Dendritic cell treated with granulocyte-macrophage colony-stimulating factor and Interleukin-4, amounts not matched to agents 40 ng/mL and 50 ng/mL, for 4 days (primary cell): ENCODE measurements around the gene NOP56.

ENCODE experiments used
- H3K27ac Mint-ChIP-seq: one replicate; pipeline ENCODE4 v1.8.0; 2022; ENCODE audit warnings: mild to moderate bottlenecking, mixed read lengths
- H3K27me3 Mint-ChIP-seq: one replicate; pipeline ENCODE4 v1.8.0; 2022; ENCODE audit warnings: mild to moderate bottlenecking, mixed read lengths
- H3K36me3 Mint-ChIP-seq: one replicate; pipeline ENCODE4 v1.8.0; 2022; ENCODE audit warnings: low read depth, mixed read lengths
- H3K4me1 Mint-ChIP-seq: one replicate; pipeline ENCODE4 v1.8.0; 2022; ENCODE audit warnings: low read depth, mixed read lengths
- H3K4me3 Mint-ChIP-seq: one replicate; pipeline ENCODE4 v1.8.0; 2022; ENCODE audit warnings: mild to moderate bottlenecking, moderate library complexity, mixed read lengths
- H3K9me3 Mint-ChIP-seq: one replicate; pipeline ENCODE4 v1.8.0; 2022; ENCODE audit warnings: mixed read lengths
- intact Hi-C: fragments of 100-400 bp; cut with micrococcal nuclease; formaldehyde crosslinking; loops from one replicate; pipeline ENCODE4 v1.15.0; 2022

The NOP56 gene

DNA sequence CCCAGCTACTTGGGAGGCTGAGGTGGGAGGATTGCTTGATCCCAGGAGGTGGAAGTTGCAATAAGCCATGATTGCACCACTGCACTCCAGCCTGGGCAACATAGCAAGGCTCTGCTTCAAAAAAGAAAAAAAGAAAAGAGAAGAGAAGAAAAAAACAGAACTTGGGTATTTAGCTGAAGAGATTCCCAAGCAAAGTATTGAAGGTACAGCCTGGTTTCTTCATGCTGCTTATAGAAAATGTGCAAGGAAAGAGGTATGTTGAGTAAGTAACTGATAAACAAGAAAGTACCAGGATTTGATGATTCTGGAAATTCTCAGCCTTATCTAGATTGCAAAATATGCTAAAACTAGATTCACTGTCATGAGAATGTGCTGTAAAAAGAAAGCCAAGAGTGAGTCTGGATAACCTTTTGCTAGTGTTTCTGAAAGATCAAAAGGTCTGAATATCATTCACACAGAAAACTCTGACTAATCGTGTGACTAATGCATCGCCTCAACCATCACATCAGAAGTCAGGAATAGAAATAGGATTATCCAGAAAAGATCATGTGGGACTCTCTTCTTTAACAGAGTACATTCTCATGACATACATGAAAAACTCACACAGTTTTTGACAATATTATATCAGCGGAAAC, 32.4 kb upstream of the NOP56 start:
- no peaks in the 10 kb centered on the region for H3K4me1 Mint-ChIP-seq
- peaks cover 36% of the 10 kb centered on the region for H3K27me3 Mint-ChIP-seq
- no peak overlapping the region for H3K4me3 Mint-ChIP-seq
- no peaks in the 10 kb centered on the region for H3K9me3 Mint-ChIP-seq
- intact Hi-C loops = no loop called here
- no peaks in the 10 kb centered on the region for H3K36me3 Mint-ChIP-seq
- H3K27ac Mint-ChIP-seq = no peak overlapping the region

DNA sequence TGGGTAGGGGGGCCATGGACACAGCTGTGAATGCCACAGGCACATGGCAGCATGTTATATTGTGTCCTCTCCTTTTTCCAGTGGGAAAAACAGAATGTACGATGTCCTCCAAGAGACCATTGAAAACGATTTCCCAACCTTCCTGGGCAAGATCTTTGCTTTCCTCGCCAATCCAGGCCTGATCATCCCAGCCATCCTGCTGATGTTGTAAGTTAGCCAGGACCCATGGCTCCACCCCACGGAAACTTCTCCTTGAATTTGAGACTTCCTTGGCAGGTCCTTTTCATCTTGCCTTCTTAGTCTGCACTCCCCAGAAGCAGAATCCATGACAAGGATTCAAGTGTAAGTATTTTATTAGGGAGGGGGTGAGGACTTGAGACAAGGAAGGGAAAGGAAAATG, 28.2 kb upstream of the NOP56 start:
- Mint-ChIP-seq H3K27ac (no peak overlapping the region), H3K4me3 (no peak overlapping the region), H3K27me3 (peaks cover 28% of the 10 kb centered on the region), H3K4me1 (no peaks in the 10 kb centered on the region), H3K9me3 (peaks cover 26% of the 10 kb centered on the region), H3K36me3 (no peaks in the 10 kb centered on the region)
- intact Hi-C loops = no loop called here

DNA sequence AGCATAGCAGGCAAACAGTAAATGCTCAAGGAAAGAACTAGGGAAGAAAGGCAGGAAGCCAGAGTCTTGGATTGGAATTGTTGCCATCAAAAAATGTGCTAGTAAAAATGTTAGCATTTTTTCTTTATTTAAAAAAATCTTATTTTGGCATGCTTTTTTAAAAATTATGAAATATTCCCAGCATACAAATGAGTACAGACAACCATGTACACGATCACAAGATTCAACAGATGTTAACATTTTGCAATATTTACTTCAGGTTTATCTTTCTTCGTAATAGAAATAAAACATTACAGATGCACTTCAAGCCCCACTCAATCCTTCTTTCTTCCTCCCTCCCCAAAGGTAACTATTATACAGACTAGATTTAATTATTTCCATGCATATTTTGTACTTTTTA, 27.4 kb upstream of the NOP56 start:
- Mint-ChIP-seq H3K9me3 (peaks cover 26% of the 10 kb centered on the region), H3K36me3 (no peaks in the 10 kb centered on the region), H3K4me3 (no peak overlapping the region), H3K27me3 (peaks cover 23% of the 10 kb centered on the region), H3K27ac (no peak overlapping the region), H3K4me1 (no peaks in the 10 kb centered on the region)
- intact Hi-C loops = no loop called here

DNA sequence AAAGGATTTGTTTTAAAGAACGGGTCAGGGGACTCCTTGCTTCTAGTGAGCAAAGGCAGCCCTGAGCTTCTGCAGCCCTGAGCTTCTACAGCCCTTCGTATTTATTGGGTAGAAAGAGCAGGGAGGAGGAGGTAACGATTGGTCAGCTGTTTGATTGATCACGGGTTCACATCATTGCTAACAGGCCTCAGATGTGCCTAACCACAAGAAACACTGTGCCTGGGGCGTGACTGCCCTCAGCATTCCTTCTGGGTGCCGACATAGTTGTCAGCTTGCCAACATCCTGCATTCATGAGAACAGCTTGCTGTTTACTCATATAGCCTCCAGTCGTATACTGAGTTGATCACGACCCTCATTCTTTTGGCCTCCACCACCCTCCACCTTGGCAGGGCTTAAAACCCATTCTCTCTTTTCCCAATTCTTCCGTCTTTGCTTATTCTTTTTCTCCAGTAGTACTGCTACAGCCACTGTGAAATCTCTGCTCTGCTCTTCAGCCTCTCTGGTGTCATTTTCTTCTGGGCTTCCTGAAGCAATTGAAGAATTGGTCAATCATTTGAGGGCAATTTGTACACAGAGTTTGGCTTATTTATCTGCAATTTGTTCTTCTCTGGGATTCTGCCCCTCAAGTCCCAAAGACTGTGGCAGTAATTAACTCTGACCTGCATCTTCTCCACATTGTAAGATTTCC, 25.4 kb upstream of the NOP56 start:
- no peak overlapping the region for H3K27ac Mint-ChIP-seq
- H3K9me3 Mint-ChIP-seq = peaks cover 34% of the 10 kb centered on the region
- no peaks in the 10 kb centered on the region for H3K4me1 Mint-ChIP-seq
- intact Hi-C loops = no loop called here
- peaks cover 25% of the 10 kb centered on the region for H3K27me3 Mint-ChIP-seq
- no peak overlapping the region for H3K4me3 Mint-ChIP-seq
- H3K36me3 Mint-ChIP-seq = no peaks in the 10 kb centered on the region

DNA sequence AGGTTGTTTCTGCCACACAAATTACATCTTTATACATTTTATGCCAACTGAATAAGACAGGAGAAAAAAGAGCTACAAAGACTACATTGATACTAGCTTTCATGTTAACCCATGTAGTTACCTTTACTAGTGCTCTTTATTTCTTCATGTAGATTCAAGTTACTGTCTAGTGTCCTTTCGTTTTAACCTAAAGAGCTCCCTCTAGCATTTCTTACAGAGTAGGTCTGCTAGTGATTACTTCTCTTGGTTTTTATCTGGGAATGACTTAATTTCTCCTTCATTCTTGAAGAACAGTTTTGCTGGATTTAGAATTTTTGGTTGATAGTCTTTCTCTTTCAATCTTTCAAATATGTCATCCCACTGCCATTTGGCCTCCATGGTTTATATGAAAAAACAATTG, 21.2 kb upstream of the NOP56 start:
- H3K27ac Mint-ChIP-seq = no peak overlapping the region
- intact Hi-C loops = no loop called here
- no peaks in the 10 kb centered on the region for H3K4me1 Mint-ChIP-seq
- no peak overlapping the region for H3K4me3 Mint-ChIP-seq
- peaks cover 35% of the 10 kb centered on the region for H3K27me3 Mint-ChIP-seq
- peaks cover 23% of the 10 kb centered on the region for H3K9me3 Mint-ChIP-seq
- H3K36me3 Mint-ChIP-seq = no peaks in the 10 kb centered on the region

DNA sequence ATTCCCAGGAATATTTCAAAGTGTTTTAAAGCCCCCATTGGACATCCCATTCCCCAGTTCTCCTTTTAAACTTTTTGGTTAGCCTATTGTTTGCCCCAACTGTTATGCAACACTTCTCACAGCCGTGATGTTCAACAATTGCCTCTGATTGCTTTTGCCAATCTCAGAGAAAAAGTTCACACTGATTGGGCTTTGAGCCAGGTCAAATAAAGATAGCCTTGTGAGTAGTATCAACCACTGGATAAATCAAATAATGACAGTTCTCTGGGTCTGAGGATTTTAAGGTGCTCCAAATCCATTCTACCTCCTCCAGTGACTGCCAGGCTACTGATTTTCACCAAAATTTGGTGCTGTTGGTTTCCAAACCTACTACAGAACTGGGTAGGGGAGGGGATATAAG, 19.1 kb upstream of the NOP56 start:
- no peak overlapping the region for H3K4me3 Mint-ChIP-seq

DNA sequence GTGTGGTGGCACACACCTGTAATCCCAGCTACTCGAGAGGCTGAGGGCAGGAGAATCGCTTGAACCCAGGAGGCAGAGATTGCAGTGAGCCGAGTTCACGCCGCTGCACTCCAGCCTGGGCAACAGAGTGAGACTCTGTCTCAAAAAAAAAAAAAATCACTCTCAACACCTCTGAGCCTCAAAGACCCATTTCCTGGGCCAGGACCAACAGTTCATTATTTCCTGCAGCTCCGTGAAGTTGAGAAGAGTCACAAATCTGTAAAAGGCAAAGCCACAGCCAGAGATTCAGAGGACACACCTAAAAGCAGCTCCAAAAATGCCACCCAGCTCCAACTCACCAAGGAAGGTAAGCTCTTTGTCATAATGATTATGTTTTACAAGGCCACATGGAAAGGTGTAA, 15.2 kb upstream of the NOP56 start:
- intact Hi-C loops = no loop called here
- no peak overlapping the region for H3K4me3 Mint-ChIP-seq
- no peak overlapping the region for H3K27ac Mint-ChIP-seq

More for the DNA sequence above, 19.1 kb upstream of the NOP56 start:
- H3K4me1 Mint-ChIP-seq = no peaks in the 10 kb centered on the region
- peaks cover 8% of the 10 kb centered on the region for H3K9me3 Mint-ChIP-seq
- H3K36me3 Mint-ChIP-seq = no peaks in the 10 kb centered on the region
- no peak overlapping the region for H3K27ac Mint-ChIP-seq
- peaks cover 41% of the 10 kb centered on the region for H3K27me3 Mint-ChIP-seq
- intact Hi-C loops = no loop called here

DNA sequence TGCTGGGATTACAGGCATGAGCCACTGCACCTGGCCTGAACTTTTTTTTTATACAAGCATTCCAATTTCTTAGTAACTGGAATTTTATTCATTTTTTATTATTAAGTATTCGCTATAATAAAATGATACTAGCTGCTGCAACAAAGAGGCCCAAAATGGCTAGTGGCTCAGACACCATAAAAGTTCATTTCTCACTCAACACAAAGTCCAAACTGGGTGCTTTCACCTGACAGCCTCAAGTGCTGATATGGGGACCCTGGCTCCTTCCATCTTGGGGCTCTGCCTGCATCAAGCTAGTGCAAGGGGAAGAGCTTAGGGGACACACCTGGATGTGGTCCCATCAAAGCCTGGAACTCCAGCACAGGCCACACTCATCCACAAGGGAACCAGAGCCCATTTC, 12.2 kb upstream of the NOP56 start:
- H3K27ac Mint-ChIP-seq = no peak overlapping the region
- H3K27me3 Mint-ChIP-seq = peaks cover 12% of the 10 kb centered on the region
- no peaks in the 10 kb centered on the region for H3K4me1 Mint-ChIP-seq
- H3K36me3 Mint-ChIP-seq = no peaks in the 10 kb centered on the region
- no peak overlapping the region for H3K4me3 Mint-ChIP-seq
- intact Hi-C loops = no loop called here
- H3K9me3 Mint-ChIP-seq = no peaks in the 10 kb centered on the region

More for the DNA sequence above, 15.2 kb upstream of the NOP56 start:
- Mint-ChIP-seq H3K27me3 (peaks cover 28% of the 10 kb centered on the region), H3K36me3 (no peaks in the 10 kb centered on the region), H3K9me3 (no peaks in the 10 kb centered on the region), H3K4me1 (no peaks in the 10 kb centered on the region)

DNA sequence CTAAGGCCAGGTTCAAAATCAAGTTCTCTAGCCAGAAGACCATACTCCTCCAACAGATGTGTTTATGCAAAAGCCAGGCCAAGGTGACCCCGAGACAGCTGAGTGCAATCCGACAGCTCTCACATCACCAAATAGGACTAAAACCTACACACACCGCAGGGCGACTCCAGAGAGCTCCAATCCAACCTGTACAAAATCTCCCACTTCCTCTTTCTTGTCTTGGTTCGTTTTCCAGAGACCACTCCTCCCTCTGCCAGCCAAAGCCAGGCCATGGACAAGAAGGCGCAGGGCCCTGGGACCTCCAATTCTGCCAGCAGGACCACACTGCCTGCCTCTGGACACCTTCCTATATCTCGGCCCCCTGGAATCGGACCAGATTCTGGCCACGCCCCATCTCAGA, 11.5 kb upstream of the NOP56 start:
- peaks cover 9% of the 10 kb centered on the region for H3K27me3 Mint-ChIP-seq
- H3K4me1 Mint-ChIP-seq = no peaks in the 10 kb centered on the region
- intact Hi-C loops = no loop called here
- H3K9me3 Mint-ChIP-seq = no peaks in the 10 kb centered on the region
- H3K36me3 Mint-ChIP-seq = no peaks in the 10 kb centered on the region
- no peak overlapping the region for H3K27ac Mint-ChIP-seq
- no peak overlapping the region for H3K4me3 Mint-ChIP-seq

DNA sequence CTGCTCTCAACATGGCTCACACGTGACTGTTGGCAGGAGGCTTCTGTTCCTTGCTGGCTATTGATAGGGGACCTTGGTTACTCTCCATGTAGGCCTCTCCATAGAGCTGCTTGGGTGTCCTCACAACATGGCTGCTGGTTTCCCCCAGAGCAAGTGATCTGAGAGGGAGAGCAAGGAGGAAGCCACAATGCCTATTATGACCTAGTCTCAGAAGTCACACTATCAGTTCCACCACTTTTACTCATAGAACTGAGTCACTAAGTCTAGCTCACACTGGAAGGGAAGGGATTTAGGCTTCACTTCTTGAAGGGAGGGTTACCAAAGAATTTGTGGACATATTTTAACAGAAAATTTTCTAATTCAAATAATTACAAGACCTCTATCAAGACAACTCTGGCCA, 8.7 kb upstream of the NOP56 start:
- H3K27ac Mint-ChIP-seq = no peak overlapping the region
- H3K4me1 Mint-ChIP-seq = no peaks in the 10 kb centered on the region
- intact Hi-C loops = no loop called here
- H3K27me3 Mint-ChIP-seq = peaks cover 4% of the 10 kb centered on the region
- no peaks in the 10 kb centered on the region for H3K36me3 Mint-ChIP-seq
- H3K4me3 Mint-ChIP-seq = no peak overlapping the region
- no peaks in the 10 kb centered on the region for H3K9me3 Mint-ChIP-seq

DNA sequence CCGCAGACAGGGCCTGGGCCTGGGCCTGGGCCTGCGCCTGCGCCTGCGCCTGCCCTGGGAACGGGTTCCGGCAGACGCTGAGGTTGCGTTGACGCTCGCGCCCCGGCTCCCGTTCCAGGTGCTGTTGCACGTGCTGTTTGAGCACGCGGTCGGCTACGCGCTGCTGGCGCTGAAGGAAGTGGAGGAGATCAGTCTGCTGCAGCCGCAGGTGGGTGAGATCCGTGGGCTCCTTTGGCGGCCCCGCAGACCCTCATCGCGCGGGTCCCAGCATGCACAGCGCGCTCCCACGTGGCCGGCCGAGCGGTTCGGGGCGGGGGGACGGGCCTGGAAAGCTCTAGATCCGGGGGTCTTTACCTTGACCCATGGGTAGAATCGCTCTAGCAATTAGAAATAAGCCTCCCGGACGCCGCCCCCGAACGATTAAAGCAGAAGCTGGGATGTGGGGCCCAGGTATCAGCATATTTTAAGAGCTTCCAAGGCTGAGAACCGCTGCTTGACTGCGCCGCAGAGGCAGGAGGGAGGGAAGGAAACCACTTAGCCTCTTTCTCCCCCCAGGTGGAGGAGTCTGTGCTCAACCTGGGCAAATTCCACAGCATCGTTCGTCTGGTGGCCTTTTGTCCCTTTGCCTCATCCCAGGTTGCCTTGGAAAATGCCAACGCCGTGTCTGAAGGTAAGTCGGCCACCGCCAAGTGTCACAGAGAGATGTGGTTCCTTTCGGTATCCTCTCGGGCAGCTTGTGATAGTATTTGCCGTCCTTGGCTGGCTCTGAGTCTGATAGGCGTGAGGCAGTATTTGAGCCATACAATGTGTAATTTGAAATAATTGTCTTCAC, 508 bp downstream of the NOP56 start:
- Mint-ChIP-seq H3K4me1 (peaks cover 44% of the 10 kb centered on the region), H3K4me3 (peak overlapping the region; percentile 90), H3K9me3 (no peaks in the 10 kb centered on the region), H3K27ac (peak overlapping the region; percentile 95), H3K27me3 (no peaks in the 10 kb centered on the region), H3K36me3 (peaks cover 62% of the 10 kb centered on the region)
- intact Hi-C loops = no loop called here

DNA sequence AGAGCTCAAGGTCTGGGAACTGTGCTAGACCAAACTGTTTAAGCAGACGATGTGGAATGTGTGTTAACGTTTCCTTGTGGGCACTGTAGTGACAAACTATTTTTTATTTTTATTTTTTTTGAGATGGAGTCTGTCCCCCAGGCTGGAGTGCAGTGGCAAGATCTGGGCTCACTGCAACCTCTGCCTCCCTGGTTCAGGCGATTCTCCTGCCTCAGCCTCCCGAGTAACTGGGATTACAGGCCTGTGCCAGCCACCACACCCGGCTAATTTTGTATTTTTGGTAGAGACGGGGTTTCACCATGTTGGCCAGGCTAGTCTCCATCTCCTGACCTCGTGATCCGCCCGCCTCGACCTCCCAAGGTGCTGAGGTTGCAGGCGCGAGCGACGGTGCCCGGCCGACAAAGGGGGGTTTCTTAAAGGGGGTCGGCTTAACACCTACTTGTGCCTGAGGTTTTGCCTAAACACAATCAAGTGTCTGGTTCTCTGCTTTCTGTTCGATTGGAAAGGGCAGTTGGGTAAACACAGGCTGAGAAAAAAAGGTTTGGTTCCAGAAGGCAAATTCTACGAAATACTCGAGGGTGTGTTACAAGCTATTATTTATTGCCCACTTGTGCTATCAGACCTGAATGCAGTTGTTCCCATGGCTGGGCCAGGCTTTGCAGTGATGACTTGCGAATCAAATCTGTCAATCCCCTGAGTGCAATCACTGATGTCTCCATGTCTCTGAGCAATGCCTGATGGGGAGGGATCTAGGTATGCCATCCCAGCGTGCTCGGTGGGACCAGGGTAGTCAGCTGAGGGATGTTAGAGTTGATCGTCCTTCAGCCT, 1.3 kb downstream of the NOP56 start:
- H3K27me3 Mint-ChIP-seq = no peaks in the 10 kb centered on the region
- peak overlapping the region; percentile 90 for H3K4me3 Mint-ChIP-seq
- peaks cover 70% of the 10 kb centered on the region for H3K36me3 Mint-ChIP-seq
- peak overlapping the region; percentile 95 for H3K27ac Mint-ChIP-seq
- H3K4me1 Mint-ChIP-seq = peaks cover 52% of the 10 kb centered on the region
- intact Hi-C loops = no loop called here
- no peaks in the 10 kb centered on the region for H3K9me3 Mint-ChIP-seq

DNA sequence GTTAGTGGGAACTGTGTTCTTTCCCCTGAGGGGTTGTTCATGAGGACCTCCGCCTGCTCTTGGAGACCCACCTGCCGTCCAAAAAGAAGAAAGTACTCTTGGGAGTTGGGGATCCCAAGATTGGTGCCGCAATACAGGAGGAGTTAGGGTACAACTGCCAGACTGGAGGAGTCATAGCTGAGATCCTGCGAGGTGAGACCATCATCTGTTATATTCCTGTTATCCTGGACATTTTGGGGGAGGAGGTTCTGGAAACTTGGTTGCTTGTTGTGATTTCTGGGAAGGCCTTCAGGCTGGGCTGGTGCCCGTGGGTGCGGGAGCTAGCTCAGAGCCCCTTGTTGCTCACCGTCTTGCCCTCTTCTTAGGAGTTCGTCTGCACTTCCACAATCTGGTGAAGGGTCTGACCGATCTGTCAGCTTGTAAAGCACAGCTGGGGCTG, 2.0 kb downstream of the NOP56 start:
- no peak overlapping the region for H3K27ac Mint-ChIP-seq
- H3K4me1 Mint-ChIP-seq = peaks cover 59% of the 10 kb centered on the region
- intact Hi-C loops = no loop called here
- H3K36me3 Mint-ChIP-seq = peaks cover 77% of the 10 kb centered on the region
- H3K9me3 Mint-ChIP-seq = no peaks in the 10 kb centered on the region
- no peaks in the 10 kb centered on the region for H3K27me3 Mint-ChIP-seq
- no peak overlapping the region for H3K4me3 Mint-ChIP-seq
